ENCODE measurements around the gene EDAR.

DNA sequence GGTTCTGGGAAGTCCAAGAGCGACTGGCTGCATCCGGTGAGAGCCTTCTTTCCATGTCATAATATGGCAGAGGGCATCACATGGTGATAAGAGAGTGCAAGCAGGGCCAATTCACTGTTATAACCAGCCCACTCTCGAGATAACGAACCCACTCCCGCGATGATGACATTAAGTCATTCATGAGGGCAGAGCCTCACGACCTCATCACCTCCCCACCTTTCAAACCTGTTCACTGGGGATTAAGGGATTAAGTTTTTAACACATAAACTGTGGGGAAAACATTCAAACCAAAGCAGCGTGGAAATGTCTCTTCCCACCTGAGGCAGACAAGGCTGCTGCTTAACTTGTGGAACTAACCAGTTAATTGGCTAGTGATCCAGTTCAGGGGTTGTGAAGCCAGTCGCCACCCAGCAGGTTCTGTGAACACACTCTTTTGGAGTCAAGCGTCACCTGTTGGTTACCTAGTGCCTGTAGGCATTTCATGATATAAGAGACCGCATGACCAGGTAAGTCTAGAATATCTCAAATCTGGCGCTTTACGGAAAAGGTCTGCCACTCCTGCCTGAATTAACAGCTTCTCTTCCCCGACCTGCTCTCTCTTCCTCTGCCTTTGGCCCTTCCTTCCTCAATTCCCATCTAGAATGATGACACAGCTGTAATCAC lies 54.3 kb downstream of the EDAR start:
- TF ChIP-seq GATA2 (IDR thresholded peaks at IDR 0.05; ENCODE audit: low read depth, low read length) = no peak
- TF ChIP-seq GATA3 (IDR thresholded peaks at IDR 0.05; ENCODE audit: low read depth, low read length) = no peak

Data from SH-SY5Y (cell line).